Mammary epithelial cell (primary cell): Measurements from ENCODE around the gene AGPAT1.

ENCODE experiments used
- CTCF ChIP-seq, 2 donors: IDR thresholded peaks in 1 of 2; conservative IDR thresholded peaks in 1 of 2; 2 replicates each; pipeline ENCODE4 v1.5.1; 2011 to 2012; ENCODE audit warnings: inconsistent platforms in 2 of 2, low read length in 2 of 2, mild to moderate bottlenecking in 2 of 2, control low read depth in 1 of 2, low read depth in 1 of 2; ENCODE audit not compliant: insufficient read depth in 1 of 2; ENCODE audit errors: extremely low read depth in 1 of 2
- EZH2 ChIP-seq: IDR thresholded peaks from 2 replicates; pipeline ENCODE4 v1.6.1; 2012; ENCODE audit warnings: low read length, inconsistent platforms, borderline replicate concordance

DNA sequence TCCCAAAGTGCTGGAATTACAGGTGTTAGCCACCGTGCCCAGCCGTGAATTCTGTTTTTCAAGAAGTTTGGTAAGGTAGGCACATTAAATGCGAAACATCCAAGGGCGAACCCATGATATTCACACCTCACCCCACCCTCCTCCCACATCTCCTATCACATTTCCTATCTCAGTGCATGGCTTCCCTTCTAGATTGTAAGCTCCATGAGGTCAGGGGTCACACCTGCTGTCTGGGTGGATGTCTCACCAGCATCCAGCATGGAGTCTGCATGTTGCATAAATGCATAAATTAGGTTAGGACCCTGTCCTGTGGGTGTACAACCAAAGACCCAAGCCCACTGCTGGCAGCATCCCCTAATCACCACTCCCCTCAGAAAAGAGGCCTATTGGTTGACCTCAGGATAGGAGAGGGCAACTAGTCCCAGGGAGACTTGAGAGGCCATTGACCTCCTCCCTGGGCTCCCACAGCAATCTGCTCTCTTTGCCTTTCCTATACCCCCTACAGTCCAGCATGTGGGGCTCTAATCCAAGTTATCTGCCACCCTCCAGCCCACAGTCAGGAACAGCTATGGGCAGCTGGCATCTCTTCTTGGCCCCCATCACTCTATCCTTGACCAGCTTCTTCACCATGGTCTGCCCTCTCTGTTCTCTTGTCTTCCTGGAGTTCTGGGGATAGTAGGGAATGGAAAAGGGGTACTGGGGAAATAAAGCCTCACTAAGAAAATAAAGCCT is 28.3 kb downstream of the AGPAT1 start:
- TF ChIP-seq CTCF (conservative IDR thresholded peaks at IDR 0.05 in 1 of 2, IDR thresholded peaks at IDR 0.05 in 1 of 2; ENCODE audit: extremely low read depth in 1 of 2, insufficient read depth in 1 of 2, low read depth in 1 of 2, low read length in 2 of 2) (no peak), EZH2 (no peak)
